Fibroblast of lung (primary cell): ENCODE results near the gene ADAM23. TPM values are rescaled to one million over a fixed set of nuclear protein-coding genes. Genes with fewer than 3 reads are reported as not detected.

Experiments
- DNase-seq, 2 donors: peaks; one replicate each; pipeline versions ENCODE4 v3.0.0 to v3.0.0-alpha.2; 2010; ENCODE audit warnings: low read depth in 2 of 2
- H2AFZ ChIP-seq: 2 replicates; pipeline ENCODE4 v1.5.1; 2012; ENCODE audit warnings: low read length, control low read depth, inconsistent platforms
- H3K27ac ChIP-seq: 2 replicates; pipeline ENCODE4 v1.5.1; 2011; ENCODE audit warnings: low read length, control low read depth; ENCODE audit not compliant: insufficient read depth
- H3K27me3 ChIP-seq: 2 replicates; pipeline ENCODE4 v1.5.1; 2011; ENCODE audit warnings: mild to moderate bottlenecking, low read length; ENCODE audit not compliant: control insufficient read depth, insufficient read depth
- H3K36me3 ChIP-seq: 2 replicates; pipeline ENCODE4 v1.5.1; 2011; ENCODE audit warnings: low read length; ENCODE audit not compliant: control insufficient read depth, insufficient read depth
- H3K4me1 ChIP-seq: 2 replicates; pipeline ENCODE4 v1.5.1; 2011; ENCODE audit warnings: low read length; ENCODE audit not compliant: control insufficient read depth, insufficient read depth; ENCODE audit errors: extremely low read depth
- H3K4me2 ChIP-seq: 2 replicates; pipeline ENCODE4 v1.5.1; 2011; ENCODE audit warnings: low read length, control low read depth; ENCODE audit not compliant: insufficient read depth; ENCODE audit errors: extremely low read depth
- H3K4me3 ChIP-seq, 4 experiments: fragments of 200-600 bp in 1 of 4; sonication (generic) in 1 of 4; replicated peaks in 1 of 4; 2 replicates each; pipeline ENCODE4 v1.5.1; 2011 to 2016; ENCODE audit warnings: low read length in 4 of 4, low read depth in 3 of 4, mild to moderate bottlenecking in 3 of 4, control low read depth in 2 of 4, inconsistent platforms in 1 of 4, mixed read lengths in 1 of 4; ENCODE audit not compliant: insufficient read depth in 1 of 4; ENCODE audit errors: control extremely low read depth in 1 of 4
- H3K79me2 ChIP-seq: 2 replicates; pipeline ENCODE4 v1.5.1; 2012; ENCODE audit warnings: mild to moderate bottlenecking, low read length, inconsistent platforms; ENCODE audit not compliant: control insufficient read depth, insufficient read depth
- H3K9ac ChIP-seq: 2 replicates; pipeline ENCODE4 v1.5.1; 2011; ENCODE audit warnings: mild to moderate bottlenecking, low read length, control low read depth; ENCODE audit not compliant: insufficient read depth
- H3K9me3 ChIP-seq: 2 replicates; pipeline ENCODE4 v1.5.1; 2012; ENCODE audit warnings: low read depth, low read length; ENCODE audit not compliant: control insufficient read depth, insufficient read depth
- H4K20me1 ChIP-seq: 2 replicates; pipeline ENCODE4 v1.5.1; 2011; ENCODE audit warnings: low read length; ENCODE audit not compliant: control insufficient read depth, insufficient read depth; ENCODE audit errors: extremely low read depth
- EZH2 ChIP-seq: IDR thresholded peaks from 2 replicates; pipeline ENCODE4 v1.5.1; 2012; ENCODE audit warnings: low read length, control low read depth, mild to moderate bottlenecking; ENCODE audit errors: missing control alignments
- polyA plus RNA-seq, 2 donors: library from polyadenylated mRNA; depleted of rRNA in 1 of 2; stranded (reverse) in 1 of 2; unstranded in 1 of 2; fragments of >200 nt; gene quantifications; 2 replicates each; pipeline ENCODE4 v1.2.1, GENCODE V29; 2011 to 2012; ENCODE audit warnings: missing spikeins in 1 of 2
- total RNA-seq: library from RNA; depleted of rRNA; stranded (reverse); fragments of >200 nt; gene quantifications from 2 replicates; pipeline ENCODE4 v1.2.1, GENCODE V29; 2014
- TF ChIP-seq, protein P1 (sequence below), 2 donors: IDR thresholded peaks in 1 of 2; conservative IDR thresholded peaks in 1 of 2; 1 replicate in 1 of 2; 2 replicates in 1 of 2; pipeline ENCODE4 v1.5.1; 2011 to 2012; ENCODE audit warnings: low read length in 2 of 2, control low read depth in 1 of 2, inconsistent platforms in 1 of 2, low read depth in 1 of 2, mild to moderate bottlenecking in 1 of 2

The ADAM23 gene
- total and polyA plus RNA-seq, 2 donors (not counting 1 experiment from before 2014, with no cell fraction given) = 2.3 to 2.7 TPM

DNA sequence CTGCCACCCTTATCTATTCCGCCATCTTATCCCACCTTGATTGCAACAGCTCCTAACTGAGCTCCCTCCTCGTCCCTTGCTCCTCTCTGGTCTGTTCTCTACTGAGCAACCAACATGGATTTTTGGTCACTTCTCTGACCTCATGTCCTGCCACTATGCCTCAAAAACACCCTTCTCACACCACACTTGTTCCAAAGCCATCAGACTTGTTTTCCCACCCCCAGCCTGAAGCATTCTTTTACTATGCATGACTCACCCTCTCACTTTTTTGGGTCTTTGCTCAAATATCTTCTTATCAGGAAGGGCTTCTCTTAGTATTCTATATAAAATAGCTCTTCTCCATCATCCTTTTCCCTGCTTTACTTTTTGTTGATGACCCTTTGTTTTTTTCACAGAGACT, 196.3 kb downstream of the ADAM23 start:
- Histone ChIP-seq H3K79me2 (no peaks in the 10 kb centered on the region), H3K9me3 (no peaks in the 10 kb centered on the region), H3K27ac (no peak overlapping the region), H3K4me3 (no peak overlapping the region), H3K36me3 (no peaks in the 10 kb centered on the region), H3K9ac (no peak overlapping the region), H2AFZ (no peak overlapping the region), H4K20me1 (no peaks in the 10 kb centered on the region), H3K27me3 (peaks cover 5% of the 10 kb centered on the region), H3K4me1 (no peaks in the 10 kb centered on the region), H3K4me2 (no peak overlapping the region)
- no peak for DNase-seq
- TF ChIP-seq, protein P1, sequence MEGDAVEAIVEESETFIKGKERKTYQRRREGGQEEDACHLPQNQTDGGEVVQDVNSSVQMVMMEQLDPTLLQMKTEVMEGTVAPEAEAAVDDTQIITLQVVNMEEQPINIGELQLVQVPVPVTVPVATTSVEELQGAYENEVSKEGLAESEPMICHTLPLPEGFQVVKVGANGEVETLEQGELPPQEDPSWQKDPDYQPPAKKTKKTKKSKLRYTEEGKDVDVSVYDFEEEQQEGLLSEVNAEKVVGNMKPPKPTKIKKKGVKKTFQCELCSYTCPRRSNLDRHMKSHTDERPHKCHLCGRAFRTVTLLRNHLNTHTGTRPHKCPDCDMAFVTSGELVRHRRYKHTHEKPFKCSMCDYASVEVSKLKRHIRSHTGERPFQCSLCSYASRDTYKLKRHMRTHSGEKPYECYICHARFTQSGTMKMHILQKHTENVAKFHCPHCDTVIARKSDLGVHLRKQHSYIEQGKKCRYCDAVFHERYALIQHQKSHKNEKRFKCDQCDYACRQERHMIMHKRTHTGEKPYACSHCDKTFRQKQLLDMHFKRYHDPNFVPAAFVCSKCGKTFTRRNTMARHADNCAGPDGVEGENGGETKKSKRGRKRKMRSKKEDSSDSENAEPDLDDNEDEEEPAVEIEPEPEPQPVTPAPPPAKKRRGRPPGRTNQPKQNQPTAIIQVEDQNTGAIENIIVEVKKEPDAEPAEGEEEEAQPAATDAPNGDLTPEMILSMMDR (conservative IDR thresholded peaks at IDR 0.05 in 1 of 2, IDR thresholded peaks at IDR 0.05 in 1 of 2; ENCODE audit: low read depth in 1 of 2, low read length in 2 of 2) = no peak
- TF ChIP-seq EZH2 = no peak

DNA sequence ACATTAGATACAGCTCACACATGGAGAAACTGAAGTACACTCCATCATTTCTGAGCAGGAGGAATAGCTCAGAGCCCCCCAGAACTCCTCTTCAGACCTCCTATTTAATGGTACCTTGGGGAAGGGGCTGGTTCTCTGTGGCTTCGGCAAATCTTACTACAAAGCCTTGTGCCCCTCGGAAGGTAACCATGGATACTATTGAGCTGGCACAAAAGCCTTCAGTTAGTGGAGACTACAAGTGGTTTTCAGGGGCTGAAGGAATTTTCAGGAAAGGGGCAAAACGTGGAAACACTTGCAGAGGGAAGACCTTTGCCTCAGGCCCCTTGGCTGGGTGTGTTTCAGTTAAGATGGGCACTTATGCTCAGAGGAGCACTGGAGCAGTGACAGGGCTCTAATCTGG, 197.9 kb downstream of the ADAM23 start:
- H3K27ac ChIP-seq = no peak overlapping the region
- no peaks in the 10 kb centered on the region for H3K36me3 ChIP-seq
- DNase-seq = no peak
- H3K4me2 ChIP-seq = no peak overlapping the region
- H2AFZ ChIP-seq = no peak overlapping the region
- no peak overlapping the region for H3K4me3 ChIP-seq
- TF ChIP-seq, protein P1 (conservative IDR thresholded peaks at IDR 0.05 in 1 of 2, IDR thresholded peaks at IDR 0.05 in 1 of 2; ENCODE audit: low read depth in 1 of 2, low read length in 2 of 2) = no peak
- TF ChIP-seq EZH2 = no peak
- H4K20me1 ChIP-seq = no peaks in the 10 kb centered on the region
- peaks cover 5% of the 10 kb centered on the region for H3K27me3 ChIP-seq
- H3K4me1 ChIP-seq = no peaks in the 10 kb centered on the region
- no peaks in the 10 kb centered on the region for H3K9me3 ChIP-seq
- H3K79me2 ChIP-seq = no peaks in the 10 kb centered on the region
- no peak overlapping the region for H3K9ac ChIP-seq

GRCh38 chr2:206642075-206643025, 199.0 kb downstream of the ADAM23 start, which contains the start of gene FAM237A:
Gene FAM237A, plus strand, starts transcription at chr2:206642487. Its CDS starts 1,750 bp downstream, at chr2:206644237.
- Histone ChIP-seq H4K20me1 (no peaks in the 10 kb centered on the region), H3K9me3 (no peaks in the 10 kb centered on the region), H3K27ac (no peak within 1 kb of the TSS), H3K36me3 (no peaks in the 10 kb centered on the region), H3K4me1 (no peaks in the 10 kb centered on the region), H3K79me2 (no peaks in the 10 kb centered on the region), H3K27me3 (peaks cover 5% of the 10 kb centered on the region), H2AFZ (no peak within 1 kb of the TSS), H3K9ac (no peak within 1 kb of the TSS), H3K4me2 (no peak within 1 kb of the TSS), H3K4me3 (no peak within 1 kb of the TSS)
- DNase-seq = peak; percentile 53 to 73
- no peak for TF ChIP-seq EZH2
- TF ChIP-seq, protein P1 (conservative IDR thresholded peaks at IDR 0.05 in 1 of 2, IDR thresholded peaks at IDR 0.05 in 1 of 2; ENCODE audit: low read depth in 1 of 2, low read length in 2 of 2) = no peak
